Sigmoid colon (tissue), 7 donors: ENCODE measurements around the gene MPST. TPM values are rescaled to one million over a fixed set of nuclear protein-coding genes. Genes with fewer than 3 reads are reported as not detected.

Source experiments
- DNase-seq: peaks from one replicate; pipeline ENCODE4 v3.0.0-alpha.2; 2019
- H3K27ac ChIP-seq, 4 donors: fragments of 200-600 bp; sonication (generic); one replicate each; pipeline ENCODE4 v1.5.1; 2016 to 2019; ENCODE audit warnings: mild to moderate bottlenecking in 1 of 4
- H3K27me3 ChIP-seq, 3 donors: fragments of 200-600 bp; sonication (generic); one replicate each; pipeline ENCODE4 v1.5.1; 2019; ENCODE audit warnings: mild to moderate bottlenecking in 1 of 3
- H3K36me3 ChIP-seq, 4 donors: fragments of 200-600 bp; sonication (generic); one replicate each; pipeline ENCODE4 v1.5.1; 2016 to 2019
- H3K4me1 ChIP-seq, 4 donors: fragments of 200-600 bp; sonication (generic); one replicate each; pipeline ENCODE4 v1.5.1; 2017 to 2019
- H3K4me3 ChIP-seq, 4 donors: fragments of 200-600 bp; sonication (generic); one replicate each; pipeline ENCODE4 v1.5.1; 2017 to 2019; ENCODE audit warnings: mild to moderate bottlenecking in 2 of 4, moderate library complexity in 1 of 4
- H3K9me3 ChIP-seq, 4 donors: fragments of 200-600 bp in 3 of 4; sonication (generic) in 3 of 4; one replicate each; pipeline versions ENCODE4 v1.5.1 to v1.6.1; 2013 to 2019
- CTCF ChIP-seq, 4 experiments: fragments of 450-650 bp in 3 of 4; fragments of 200-600 bp in 1 of 4; IDR thresholded peaks; one replicate each; pipeline ENCODE4 v1.5.1; 2016 to 2019; ENCODE audit warnings: antibody characterized with exemption in 4 of 4, mild to moderate bottlenecking in 3 of 4, moderate library complexity in 2 of 4
- EP300 ChIP-seq, 4 donors: sonication (generic); formaldehyde crosslinking; IDR thresholded peaks; one replicate each; pipeline ENCODE4 v1.6.1; 2017; ENCODE audit warnings: antibody characterized with exemption in 4 of 4
- POLR2A ChIP-seq, 2 donors: fragments of 450-650 bp; IDR thresholded peaks; one replicate each; pipeline ENCODE4 v1.6.1; 2016; ENCODE audit warnings: antibody characterized with exemption in 2 of 2, mild to moderate bottlenecking in 2 of 2, moderate library complexity in 2 of 2
- POLR2AphosphoS5 ChIP-seq, 4 donors: sonication (generic); formaldehyde crosslinking; IDR thresholded peaks; one replicate each; pipeline ENCODE4 v1.6.1; 2017; ENCODE audit warnings: antibody characterized with exemption in 4 of 4
- WGBS, 2 donors: extraction: QIAGEN DNeasy Blood & Tissue Kit; methylation state at CpG; one replicate each; pipeline ENCODE4 v1.1.7; 2013; 5-methylcytosine and 5-hydroxymethylcytosine counted together
- intact Hi-C: fragments of 100-400 bp; cut with DNase I; formaldehyde crosslinking; loops from one replicate; pipeline ENCODE4 v1.15.1; 2023
- polyA plus RNA-seq, 3 donors: library from polyadenylated mRNA; stranded (reverse); fragments of 200-250 nt; gene quantifications; one replicate each; pipeline ENCODE4 v1.2.3, GENCODE V29; 2013
- total RNA-seq, 4 donors: library from RNA; depleted of rRNA; stranded (reverse); fragments of >200 nt; gene quantifications; one replicate each; pipeline ENCODE4 v1.1.0, GENCODE V29; 2016
- donor health status: healthy with polysubstance abuse.
- donor health status: Bipolar disorder and iron deficiency.
- donor health status: healthy.

MPST gene
- total and polyA plus RNA-seq, 7 donors, result 94.2 to 340 (median 143) TPM

GRCh38 chr22:37018815-37019308 lies 680 bp upstream of the MPST start:
- no peaks in the 10 kb centered on the region for H3K9me3 ChIP-seq
- no peak for TF ChIP-seq EP300 (IDR thresholded peaks at IDR 0.05)
- TF ChIP-seq POLR2AphosphoS5 (IDR thresholded peaks at IDR 0.05), result peak in 1 of 4 donors; percentile 3
- no peak for TF ChIP-seq CTCF (IDR thresholded peaks at IDR 0.05)
- TF ChIP-seq POLR2A (IDR thresholded peaks at IDR 0.05), result peak in 1 of 2 donors; percentile 13
- peaks cover 0 to under 1% (median 0%) of the 10 kb centered on the region in 4 donors for H3K36me3 ChIP-seq
- peak overlapping the region; percentile 88 to 93 (median 89) for H3K27ac ChIP-seq
- 1 to 5% methylated on average over 35 of the region's 35 CpGs for WGBS, 2 donors
- peak overlapping the region; percentile 54 to 96 (median 81) for H3K4me3 ChIP-seq
- DNase-seq, result peak; percentile 90
- peaks cover 0 to 58% (median 46%) of the 10 kb centered on the region in 4 donors for H3K4me1 ChIP-seq
- no peaks in the 10 kb centered on the region for H3K27me3 ChIP-seq
- intact Hi-C loops, result loop anchor here (5.0 kb wide), 2 partner anchors 42 to 242 kb away; partner anchors contain the start of gene IFT27

- H3K9me3 ChIP-seq, result no peaks in the 10 kb centered on the region
- TF ChIP-seq POLR2AphosphoS5 (IDR thresholded peaks at IDR 0.05) (peak in 1 of 4 donors; percentile 0), POLR2A (IDR thresholded peaks at IDR 0.05) (no peak)
- 1 to 7% methylated on average over 5 of the region's 5 CpGs for WGBS, 2 donors
- H3K4me1 ChIP-seq, result peaks cover 0 to 56% (median 46%) of the 10 kb centered on the region in 4 donors
- no peaks in the 10 kb centered on the region for H3K27me3 ChIP-seq
- H3K4me3 ChIP-seq, result peak overlapping the region; percentile 76 to 99 (median 91)
- DNase-seq, result no peak
- intact Hi-C loops, result loop anchor here (2.0 kb wide), 1 partner anchor 31 kb away; the partner anchor contains the start of gene KCTD17
- H3K27ac ChIP-seq, result peak overlapping the region; percentile 88 to 93 (median 89)
- peaks cover 0 to 14% (median 4%) of the 10 kb centered on the region in 4 donors for H3K36me3 ChIP-seq
Observed at GRCh38 chr22:37020192-37020479, 594 bp downstream of the MPST start.

GRCh38 chr22:37021041-37021440 lies 1.5 kb downstream of the MPST start:
- intact Hi-C loops, result loop anchor here (2.0 kb wide), 1 partner anchor 30 kb away; the partner anchor contains the start of gene KCTD17
- Histone ChIP-seq H3K4me1 (peaks cover 0 to 56% (median 43%) of the 10 kb centered on the region in 4 donors), H3K9me3 (no peaks in the 10 kb centered on the region), H3K36me3 (peaks cover 0 to 23% (median 7%) of the 10 kb centered on the region in 4 donors), H3K4me3 (peak overlapping the region in 1 of 4 donors; percentile 86), H3K27me3 (no peaks in the 10 kb centered on the region), H3K27ac (peak overlapping the region in 3 of 4 donors; percentile 88 to 93 (median 89))
- TF ChIP-seq CTCF (IDR thresholded peaks at IDR 0.05), result no peak
- no peak for TF ChIP-seq POLR2A (IDR thresholded peaks at IDR 0.05)
- no peak for TF ChIP-seq EP300 (IDR thresholded peaks at IDR 0.05)
- no peak for TF ChIP-seq POLR2AphosphoS5 (IDR thresholded peaks at IDR 0.05)
- no peak for DNase-seq
- 22 to 69% methylated on average over 5 of the region's 5 CpGs for WGBS, 2 donors

GRCh38 chr22:37021710-37022482 lies 2.4 kb downstream of the MPST start:
- intact Hi-C loops, result loop anchor here (2.0 kb wide), 1 partner anchor 29 kb away; the partner anchor contains the start of gene KCTD17
- Histone ChIP-seq H3K4me3 (no peak overlapping the region), H3K9me3 (no peaks in the 10 kb centered on the region), H3K36me3 (peaks cover under 1 to 31% (median 10%) of the 10 kb centered on the region in 4 donors), H3K4me1 (peaks cover 0 to 47% (median 38%) of the 10 kb centered on the region in 4 donors), H3K27me3 (no peaks in the 10 kb centered on the region), H3K27ac (no peak overlapping the region)
- DNase-seq, result no peak
- TF ChIP-seq EP300 (IDR thresholded peaks at IDR 0.05) (no peak), POLR2A (IDR thresholded peaks at IDR 0.05) (no peak), CTCF (IDR thresholded peaks at IDR 0.05) (peak in 3 of 4 experiments; percentile 51 to 58 (median 57)), POLR2AphosphoS5 (IDR thresholded peaks at IDR 0.05) (no peak)
- 21 to 60% methylated on average over 13 of the region's 13 CpGs for WGBS, 2 donors
